ENCODE data around the gene NGF. TPM values are rescaled to one million over a fixed set of nuclear protein-coding genes. Genes with fewer than 3 reads are reported as not detected.

NGF gene
- total and polyA plus RNA-seq, 2 of the 4 experiments (the other 2 are of a cell fraction), result 12.5 to 21.7 TPM

GRCh38 chr1:115320377-115320776 is 17.7 kb downstream of the NGF start:
- no peak for DNase-seq
- POLR2A ChIA-PET (ENCODE audit: unreplicated experiment), result no interaction called here
- peaks cover 20% of the 10 kb centered on the region for H3K4me1 ChIP-seq (ENCODE audit: control insufficient read depth, insufficient read depth, low read length)

More at GRCh38 chr1:115320377-115320776, 17.7 kb downstream of the NGF start:
- Histone ChIP-seq H2BK5ac (ENCODE audit: low read depth, low read length, poor library complexity, severe bottlenecking) (no peak overlapping the region), H3K4me2 (ENCODE audit: low read depth, low read length) (no peak overlapping the region), H3K9me3 (ENCODE audit: control insufficient read depth, insufficient read depth, low read length) (no peaks in the 10 kb centered on the region), H3K4me3 (ENCODE audit: insufficient read depth, low read depth, low read length) (no peak overlapping the region), H3K79me1 (ENCODE audit: low read depth in 1 of 2, low read length in 2 of 2) (peaks cover 4 to 26% of the 10 kb centered on the region in 2 experiments), H4K5ac (ENCODE audit: low read depth, low read length) (no peak overlapping the region), H3K23ac (ENCODE audit: low read depth, low read length) (no peak overlapping the region), H2AK9ac (replicated peaks; ENCODE audit: low read depth, low read length, poor library complexity) (no peak overlapping the region), H4K91ac (ENCODE audit: insufficient read depth, low read depth, low read length) (no peak overlapping the region), H3K9me1 (ENCODE audit: insufficient read depth, low read length) (peaks cover 10% of the 10 kb centered on the region), H3K56ac (ENCODE audit: extremely low read depth, insufficient read depth, low read length) (no peak overlapping the region), H2BK15ac (ENCODE audit: low read depth, low read length) (no peak overlapping the region), H3K9ac (ENCODE audit: low read depth, low read length) (no peak overlapping the region), H3K14ac (replicated peaks; ENCODE audit: low read depth, low read length) (no peak overlapping the region), H3K18ac (ENCODE audit: low read depth, low read length) (no peak overlapping the region), H4K8ac (ENCODE audit: low read depth in 2 of 2, low read length in 2 of 2) (no peak overlapping the region), H2BK120ac (ENCODE audit: low read depth, low read length) (no peak overlapping the region), H3K27ac (ENCODE audit: insufficient read depth, low read length) (no peak overlapping the region), H4K20me1 (ENCODE audit: insufficient read depth, low read length) (no peaks in the 10 kb centered on the region), H3K4ac (ENCODE audit: low read depth, low read length) (no peak overlapping the region), H2AFZ (replicated peaks; ENCODE audit: low read length, poor library complexity) (no peak overlapping the region), H2BK20ac (ENCODE audit: low read depth, low read length) (no peak overlapping the region), H2AK5ac (ENCODE audit: low read depth, low read length) (peak overlapping the region; percentile 23; the same call in 1 of the 2 replicates), H3K36me3 (ENCODE audit: control insufficient read depth, insufficient read depth, low read length) (no peaks in the 10 kb centered on the region), H3K27me3 (ENCODE audit: control insufficient read depth, insufficient read depth, low read length) (no peaks in the 10 kb centered on the region; the same call in 1 of the 2 replicates)
- dilution Hi-C loops (cut with HindIII; ENCODE audit: low sequenced_read_pairs, unreplicated experiment) (no loop called here), intact Hi-C loops (cut with micrococcal nuclease) (no loop called here), in situ Hi-C loops (cut with MboI; ENCODE audit: low sequenced_read_pairs) (loop anchor here (25.0 kb wide), 1 partner anchor 583 kb away; no protein-coding TSS in a partner anchor)
- TF ChIP-seq CEBPB (IDR thresholded peaks at IDR 0.05; ENCODE audit: low read depth, low read length) (peak; percentile 74), BHLHE40 (IDR thresholded peaks at IDR 0.05; ENCODE audit: low read depth, low read length) (no peak)
- CTCF ChIA-PET, result interaction anchor here (1.0 kb wide), 1 partner anchor 93 kb away, joined by 3 read pairs; no protein-coding TSS in a partner anchor
- no TSS peak for BruUV-seq (replicated peaks)
- no peak for ATAC-seq (ENCODE audit: low read depth)
- WGBS, 2 experiments (ENCODE audit: extremely low coverage in 2 of 2, insufficient read length in 1 of 2), result no CpG with 5 or more reads among the region's 6 CpGs

Data from IMR-90 (cell line).